HG03378 (cell line): ENCODE data around the gene EZR.
A peak's percentile ranks its signal among the peaks of the same experiment; 100 is the strongest.
"Not testable (repeated sequence)": the region's sequence is repeated elsewhere in the genome, so short reads cannot be mapped to it uniquely, and the experiment has no call there.

Experiments used
- ATAC-seq: cut with Tn5 transposase; IDR thresholded peaks from one replicate; pipeline ENCODE4 v1.9.1; 2021; ENCODE audit warnings: mild to moderate bottlenecking, moderate library complexity; ENCODE audit not compliant: unreplicated experiment

Gene EZR

GRCh38 chr6:158799051-158799792 lies 19.9 kb downstream of the EZR start:
- ATAC-seq = no peak

GRCh38 chr6:158798311-158798710 lies 20.9 kb downstream of the EZR start:
- no peak for ATAC-seq

- ATAC-seq = no peak
Observed at GRCh38 chr6:158797331-158798310, 21.5 kb downstream of the EZR start.

- ATAC-seq = no peak
Observed at GRCh38 chr6:158796353-158796752, 22.8 kb downstream of the EZR start.

- no peak for ATAC-seq
Observed at GRCh38 chr6:158795516-158795915, 23.7 kb downstream of the EZR start.

- peak; percentile 59 for ATAC-seq
Observed at GRCh38 chr6:158793432-158793831, 25.7 kb downstream of the EZR start.

GRCh38 chr6:158792505-158792904 lies 26.7 kb downstream of the EZR start:
- not testable (repeated sequence) for ATAC-seq

GRCh38 chr6:158791274-158791855 lies 27.8 kb downstream of the EZR start:
- no peak for ATAC-seq

- ATAC-seq = no peak
Observed at GRCh38 chr6:158789115-158789917, 29.9 kb downstream of the EZR start.

GRCh38 chr6:158787395-158787794 lies 31.8 kb downstream of the EZR start:
- ATAC-seq = no peak

GRCh38 chr6:158786645-158787304 lies 32.4 kb downstream of the EZR start:
- no peak for ATAC-seq

- ATAC-seq = no peak
Observed at GRCh38 chr6:158785036-158785435, 34.1 kb downstream of the EZR start.

GRCh38 chr6:158784505-158784904 lies 34.7 kb downstream of the EZR start:
- no peak for ATAC-seq

- ATAC-seq = no peak
Observed at GRCh38 chr6:158783851-158784250, 35.3 kb downstream of the EZR start.

GRCh38 chr6:158783167-158783450 lies 36.1 kb downstream of the EZR start:
- ATAC-seq = no peak

GRCh38 chr6:158782432-158783166 lies 36.6 kb downstream of the EZR start:
- no peak for ATAC-seq

- ATAC-seq = no peak
Observed at GRCh38 chr6:158781692-158782373, 37.3 kb downstream of the EZR start.

- no peak for ATAC-seq
Observed at GRCh38 chr6:158780988-158781691, 38.0 kb downstream of the EZR start.
